Mucosa of descending colon (tissue), 3 donors: Measurements from ENCODE around the gene ALDH1B1. TPM values are rescaled to one million over a fixed set of nuclear protein-coding genes. Genes with fewer than 3 reads are reported as not detected.

Source experiments
- ATAC-seq: fragments of 200-7000 bp; cut with Tn5 transposase; one replicate; pipeline ENCODE4 v1.9.1; 2020; ENCODE audit warnings: mild to moderate bottlenecking, moderate library complexity
- DNase-seq, 3 donors: peaks; one replicate each; pipeline ENCODE4 v3.0.0-alpha.2; 2020
- H3K36me3 ChIP-seq: fragments of 200-600 bp; one replicate; pipeline ENCODE4 v1.8.0; 2021; ENCODE audit warnings: low read depth, mild to moderate bottlenecking
- H3K4me1 ChIP-seq: fragments of 200-600 bp; one replicate; pipeline ENCODE4 v1.8.0; 2021; ENCODE audit warnings: low read depth, mild to moderate bottlenecking
- H3K4me3 ChIP-seq: fragments of 200-600 bp; one replicate; pipeline ENCODE4 v1.8.0; 2021; ENCODE audit warnings: mild to moderate bottlenecking
- H3K9me3 ChIP-seq: fragments of 200-600 bp; one replicate; pipeline ENCODE4 v1.8.0; 2021; ENCODE audit warnings: mild to moderate bottlenecking
- CTCF ChIP-seq: fragments of 200-600 bp; IDR thresholded peaks from one replicate; pipeline ENCODE4 v1.8.0; 2022; ENCODE audit warnings: antibody characterized with exemption, mild to moderate bottlenecking
- intact Hi-C, 2 donors: fragments of 100-400 bp; cut with DNase I in 1 of 2; cut with micrococcal nuclease in 1 of 2; formaldehyde crosslinking; loops; one replicate each; pipeline versions ENCODE4 v1.11.0 to v1.11.1; 2022; cut with DNase I, micrococcal nuclease
- long read RNA-seq, 2 donors: library from polyadenylated mRNA; unstranded; transcript quantifications; one replicate each; pipeline ENCODE4 v2.0.0, GENCODE V29; 2019 to 2021
- total RNA-seq, 3 donors: library from RNA; stranded (reverse); fragmentation: NEBNext Ultra II Directional in 2 of 3; extraction: Animal tissue kit (Norgen Biotek cat#: 25700) in 2 of 3; gene quantifications; one replicate each; pipeline versions ENCODE4 v1.2.1 to v1.2.4, GENCODE V29; 2021 to 2023
- donor health status: DM: no; HTN: no; CAD: no; lungs with moderate emphysema.
- donor health status: DM: no; HTN: no; CAD: no.
- donor health status: DM: no; HTN: yes; CAD: no.

Gene ALDH1B1
- total RNA-seq: 10 to 100 TPM; 39.5 to 58.1 (median 52.5) TPM
- long read RNA-seq, donor 1, transcript ALDH1B1-201 (2 exons, 3,066 nt): major isoform, 71 of 87 reads
- long read RNA-seq, donor 1, transcript ALDH1B1-202 (3 exons, 584 nt): minor isoform, 6 of 87 reads
- long read RNA-seq, donor 1, partial matches to known transcripts: 10 of 87 reads
- long read RNA-seq, donor 1, other reads (novel, unspliced or antisense): 0 of 87 reads
- long read RNA-seq, donor 2, transcript ALDH1B1-201 (2 exons, 3,066 nt): major isoform, 25 of 30 reads
- long read RNA-seq, donor 2, partial matches to known transcripts: 0 of 30 reads
- long read RNA-seq, donor 2, other reads (novel, unspliced or antisense): 5 of 30 reads

DNA sequence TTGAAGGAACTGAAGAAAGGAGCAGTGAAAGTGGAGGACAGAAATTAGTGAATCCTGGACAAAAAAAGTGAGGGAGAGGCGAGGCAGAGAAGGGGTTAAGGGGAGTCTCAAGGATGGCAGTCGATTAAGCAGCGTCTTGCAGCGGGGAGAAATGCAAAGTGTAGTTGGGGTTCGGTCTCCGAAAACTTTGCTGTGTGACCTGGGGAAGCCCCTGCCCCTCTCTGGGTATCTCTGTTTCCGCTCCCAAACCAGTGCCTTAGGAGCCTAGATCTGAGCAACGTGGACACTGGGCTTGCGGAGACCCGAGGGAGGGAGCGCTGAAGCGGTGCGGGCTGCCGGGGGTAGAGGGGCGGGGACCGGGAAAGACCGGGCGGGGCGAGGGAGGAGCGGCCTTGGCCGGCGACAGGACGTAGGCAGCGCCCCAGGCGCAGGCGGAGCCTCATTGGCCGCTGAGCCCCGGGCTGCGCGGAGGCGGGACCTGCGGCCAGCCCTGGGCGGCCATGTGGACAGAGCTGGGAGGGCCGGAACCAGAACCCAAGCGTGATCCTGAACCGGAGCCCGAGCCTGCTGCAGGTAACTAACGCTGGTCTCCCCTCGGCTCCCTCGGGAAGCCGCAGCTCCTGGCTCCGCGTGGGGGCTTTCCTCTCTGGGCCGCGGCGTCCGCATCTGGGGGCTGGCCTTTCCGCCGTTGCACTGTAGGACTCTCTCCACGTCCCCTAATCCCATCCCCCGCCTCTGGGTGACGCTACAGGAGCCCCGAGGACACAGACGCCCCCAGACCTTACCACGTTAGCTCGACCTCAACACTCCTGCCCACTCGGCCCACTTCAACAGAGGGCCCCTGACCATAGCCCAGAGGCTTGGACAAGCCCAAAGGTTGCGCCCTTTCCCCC lies at the start of gene ALDH1B1:
Gene ALDH1B1 (plus strand): TSS at position 468 of the 893 bp plus-strand sequence. CDS start 3,047 bp downstream, outside the sequence.
- Histone ChIP-seq H3K36me3 (no peaks in the 10 kb centered on the region), H3K4me3 (peak within 1 kb of the TSS; percentile 42), H3K9me3 (no peaks in the 10 kb centered on the region), H3K4me1 (peaks cover 18% of the 10 kb centered on the region)
- TF ChIP-seq CTCF: no peak
- peak; percentile 95 for ATAC-seq
- intact Hi-C loops: loop anchor here in 1 of 2 donors (10.0 kb wide), 1 partner anchor 608 kb away; the partner anchor contains the start of gene EXOSC3
- DNase-seq: peak; percentile 89 to 93 (median 92)

DNA sequence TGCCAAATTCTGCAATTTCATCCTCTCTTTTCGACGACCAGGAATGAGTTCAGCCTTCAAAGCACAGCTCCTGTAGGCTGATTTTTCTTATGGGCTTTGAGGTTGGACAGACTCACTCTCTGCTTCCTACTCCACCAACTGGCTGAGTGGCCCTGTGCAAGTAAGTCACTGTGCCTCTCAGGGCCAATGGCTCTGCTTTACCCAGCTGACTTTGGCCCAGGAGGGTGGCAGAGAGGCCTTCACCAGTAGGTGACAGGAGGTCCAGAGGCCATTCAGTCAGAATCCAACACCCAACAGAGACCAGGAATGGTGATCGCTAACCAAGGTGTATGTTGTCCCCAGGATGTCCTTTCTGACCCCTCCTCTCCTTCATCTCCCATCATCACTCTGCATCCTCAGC lies 49.5 kb upstream of the ALDH1B1 start:
- Histone ChIP-seq H3K4me3 (no peak overlapping the region), H3K4me1 (no peaks in the 10 kb centered on the region), H3K36me3 (no peaks in the 10 kb centered on the region), H3K9me3 (no peaks in the 10 kb centered on the region)
- ATAC-seq (no peak), DNase-seq (no peak)
- no peak for TF ChIP-seq CTCF
- intact Hi-C loops: no loop called here

DNA sequence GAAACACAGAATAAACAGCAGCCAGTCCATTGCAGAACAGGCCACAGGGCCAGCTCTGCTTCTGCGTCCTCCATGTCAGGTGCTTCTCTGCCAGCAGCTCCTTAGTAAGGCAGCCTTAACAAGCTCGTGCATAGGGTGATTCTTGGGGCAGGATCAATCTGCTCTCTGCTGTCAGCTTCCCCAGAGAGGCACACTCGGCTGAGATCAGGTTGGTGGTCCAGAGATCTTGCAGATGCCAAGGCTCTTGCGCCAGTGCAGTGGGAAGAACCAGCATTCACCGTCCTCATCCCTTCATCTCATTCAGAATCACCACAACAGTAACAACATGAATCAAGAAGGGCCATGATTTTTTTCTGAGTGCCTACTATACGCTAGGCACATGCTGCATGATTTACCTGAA lies 49.0 kb upstream of the ALDH1B1 start:
- intact Hi-C loops: no loop called here
- no peaks in the 10 kb centered on the region for H3K9me3 ChIP-seq
- no peaks in the 10 kb centered on the region for H3K4me1 ChIP-seq
- TF ChIP-seq CTCF: no peak
- DNase-seq (no peak), ATAC-seq (no peak)
- no peak overlapping the region for H3K4me3 ChIP-seq
- H3K36me3 ChIP-seq: no peaks in the 10 kb centered on the region

DNA sequence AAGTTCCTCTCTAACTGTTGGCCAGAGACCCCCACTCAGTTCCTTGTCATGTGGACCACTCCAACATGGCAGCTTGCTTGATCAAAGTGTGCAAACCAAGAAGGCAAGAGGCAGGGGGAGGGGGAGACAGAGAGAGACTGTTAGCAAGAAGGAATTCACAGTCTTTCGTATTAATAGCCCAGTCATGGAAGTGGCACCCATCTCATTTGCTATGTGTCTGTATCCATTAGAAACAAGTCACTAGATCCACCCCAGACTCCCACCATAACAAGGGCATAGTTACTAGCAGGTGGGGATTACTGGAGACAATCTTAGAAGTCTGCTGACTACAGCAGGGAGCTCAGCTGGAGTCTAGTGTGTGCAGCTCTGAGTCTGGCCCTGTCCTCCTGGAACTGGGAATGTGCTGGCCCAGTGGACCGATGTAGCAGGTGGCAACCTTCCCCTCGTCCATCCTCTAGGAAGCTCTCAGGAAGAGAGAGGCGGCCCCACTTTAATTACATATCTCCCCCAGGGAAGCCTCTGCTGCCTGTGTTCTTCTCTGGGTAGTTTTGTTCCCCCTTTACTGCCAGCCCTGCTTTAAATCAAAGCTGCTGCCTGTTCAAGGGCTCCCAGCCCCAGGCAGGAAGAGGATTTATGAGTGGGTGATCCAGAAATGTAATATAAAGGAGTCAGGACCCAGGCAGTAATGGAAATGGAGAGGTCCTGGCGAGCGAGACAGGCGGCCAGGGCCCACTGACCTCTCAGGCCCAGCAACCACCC lies 47.8 kb upstream of the ALDH1B1 start:
- ATAC-seq: no peak
- Histone ChIP-seq H3K4me3 (no peak overlapping the region), H3K9me3 (no peaks in the 10 kb centered on the region), H3K36me3 (no peaks in the 10 kb centered on the region), H3K4me1 (no peaks in the 10 kb centered on the region)
- intact Hi-C loops: no loop called here
- TF ChIP-seq CTCF: no peak
- DNase-seq: no peak
